SJSA1 (cell line): ENCODE data around the gene FAM222B. TPM values are rescaled to one million over a fixed set of nuclear protein-coding genes. Genes with fewer than 3 reads are reported as not detected.
"Not testable (repeated sequence)": the region's sequence is repeated elsewhere in the genome, so short reads cannot be mapped to it uniquely, and the experiment has no call there.

Experiments used
- DNase-seq, 2 experiments: peaks; one replicate each; pipeline ENCODE4 v3.0.0-alpha.2; 2015 to 2020; ENCODE audit warnings: low spot score in 2 of 2, low read depth in 1 of 2
- H3K27ac ChIP-seq: fragments of 250-450 bp; sonication (Bioruptor Pico); 2 replicates; pipeline ENCODE4 v1.5.1; 2020; ENCODE audit warnings: mild to moderate bottlenecking, moderate library complexity
- H3K27me3 ChIP-seq: fragments of 250-450 bp; sonication (Bioruptor Pico); replicated peaks from 2 replicates; pipeline ENCODE4 v1.5.1; 2020; ENCODE audit warnings: mild to moderate bottlenecking, moderate library complexity
- H3K36me3 ChIP-seq: fragments of 250-450 bp; sonication (Bioruptor Pico); 2 replicates; pipeline ENCODE4 v1.5.1; 2020; ENCODE audit warnings: mild to moderate bottlenecking
- H3K4me1 ChIP-seq: fragments of 250-450 bp; sonication (Bioruptor Pico); replicated peaks from 2 replicates; pipeline ENCODE4 v1.6.1; 2021; ENCODE audit warnings: mild to moderate bottlenecking
- H3K4me3 ChIP-seq: fragments of 250-450 bp; sonication (Bioruptor Pico); 2 replicates; pipeline ENCODE4 v1.5.1; 2020; ENCODE audit warnings: mild to moderate bottlenecking
- H3K9me3 ChIP-seq: fragments of 250-450 bp; sonication (Bioruptor Pico); replicated peaks from 2 replicates; pipeline ENCODE4 v1.5.1; 2020; ENCODE audit warnings: mild to moderate bottlenecking
- total RNA-seq: library from RNA; depleted of rRNA; stranded (reverse); fragments of >200 nt; shearing (Covaris generic); gene quantifications from 2 replicates; pipeline ENCODE4 v1.2.3, GENCODE V29; 2014

FAM222B gene
- total RNA-seq, 1 experiment from 2014 or later: 5.2 TPM

DNA sequence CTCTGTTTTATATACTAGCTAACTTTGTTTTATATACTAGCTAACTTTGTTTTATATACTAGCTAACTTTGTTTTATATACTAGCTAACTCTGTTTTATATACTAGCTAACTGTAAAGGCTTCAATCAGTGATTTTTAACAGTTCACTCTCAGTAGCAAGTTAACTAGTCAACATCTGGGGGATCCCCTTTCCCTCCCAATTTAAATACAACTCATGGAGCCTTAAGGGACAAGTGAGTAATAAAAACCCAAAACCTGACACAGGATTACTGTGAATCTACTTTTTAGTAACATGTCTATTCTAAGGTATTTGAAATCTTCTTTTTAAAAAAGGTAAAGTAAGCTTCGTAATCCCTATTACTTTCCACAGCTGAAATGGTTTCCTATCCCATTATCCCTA is 32.2 kb downstream of the FAM222B start:
- Histone ChIP-seq H3K27ac (no peak overlapping the region), H3K9me3 (no peaks in the 10 kb centered on the region), H3K4me1 (peaks cover 34% of the 10 kb centered on the region), H3K36me3 (peaks cover 11% of the 10 kb centered on the region), H3K4me3 (no peak overlapping the region), H3K27me3 (no peaks in the 10 kb centered on the region)
- no peak for DNase-seq

DNA sequence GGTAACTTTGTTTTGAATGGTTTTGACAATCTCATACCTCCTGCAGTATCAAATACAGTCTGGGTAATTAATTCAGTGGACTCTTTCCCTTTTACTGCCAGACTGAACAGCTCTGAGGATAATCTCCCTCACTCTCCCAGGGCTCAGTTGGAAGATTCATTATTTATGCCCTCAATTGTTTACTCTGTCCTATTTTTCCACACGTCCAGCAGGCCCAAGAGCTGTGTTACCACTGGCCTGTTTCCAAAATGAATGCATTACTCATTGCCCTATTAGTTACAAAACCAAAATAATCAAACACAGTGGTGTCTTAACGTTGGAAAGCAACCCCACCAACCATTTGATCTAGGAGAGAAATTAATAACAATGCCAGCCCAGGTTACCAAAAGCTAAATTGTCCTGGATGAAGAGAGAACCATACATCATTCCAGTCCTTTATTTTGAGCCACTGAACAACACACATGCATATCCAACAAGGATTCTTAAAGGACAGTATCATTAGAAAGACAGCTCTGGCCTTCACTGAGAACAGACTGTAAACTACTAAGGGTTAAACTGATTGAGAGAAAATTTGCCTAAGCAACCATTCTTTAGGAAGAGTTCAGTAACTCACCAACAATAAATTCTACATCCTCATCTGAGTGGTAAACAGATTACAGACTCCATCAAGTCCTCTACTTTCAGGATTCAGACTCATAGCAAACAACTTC is 34.5 kb downstream of the FAM222B start:
- peaks cover 34% of the 10 kb centered on the region for H3K4me1 ChIP-seq
- no peaks in the 10 kb centered on the region for H3K27me3 ChIP-seq
- peak overlapping the region; percentile 88 for H3K27ac ChIP-seq
- peak; percentile 53 to 81 for DNase-seq
- H3K9me3 ChIP-seq: no peaks in the 10 kb centered on the region
- H3K4me3 ChIP-seq: no peak overlapping the region
- peaks cover 17% of the 10 kb centered on the region for H3K36me3 ChIP-seq

DNA sequence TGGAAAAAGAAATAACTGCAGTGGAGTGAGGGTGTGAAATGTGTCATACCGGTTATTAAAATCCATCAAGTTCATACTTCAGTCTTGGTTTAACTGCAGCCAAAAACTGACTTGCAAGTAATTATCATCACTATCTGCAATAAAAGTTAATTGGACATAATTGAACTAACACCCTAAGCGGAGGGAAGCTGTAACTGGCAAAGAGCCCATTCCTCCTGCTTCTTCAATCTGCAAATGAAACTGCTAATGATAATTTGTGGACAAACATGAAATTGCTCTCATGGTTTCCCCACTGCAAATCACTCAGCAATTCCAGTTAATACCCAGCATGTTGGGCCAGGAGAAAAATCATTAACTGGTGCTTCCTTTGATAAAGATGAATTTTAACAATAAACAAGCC is 46.5 kb downstream of the FAM222B start:
- DNase-seq: no peak
- no peak overlapping the region for H3K27ac ChIP-seq
- no peaks in the 10 kb centered on the region for H3K9me3 ChIP-seq
- H3K4me1 ChIP-seq: no peaks in the 10 kb centered on the region
- no peaks in the 10 kb centered on the region; the same call in 1 of the 2 replicates for H3K36me3 ChIP-seq
- no peak overlapping the region for H3K4me3 ChIP-seq
- no peaks in the 10 kb centered on the region for H3K27me3 ChIP-seq

DNA sequence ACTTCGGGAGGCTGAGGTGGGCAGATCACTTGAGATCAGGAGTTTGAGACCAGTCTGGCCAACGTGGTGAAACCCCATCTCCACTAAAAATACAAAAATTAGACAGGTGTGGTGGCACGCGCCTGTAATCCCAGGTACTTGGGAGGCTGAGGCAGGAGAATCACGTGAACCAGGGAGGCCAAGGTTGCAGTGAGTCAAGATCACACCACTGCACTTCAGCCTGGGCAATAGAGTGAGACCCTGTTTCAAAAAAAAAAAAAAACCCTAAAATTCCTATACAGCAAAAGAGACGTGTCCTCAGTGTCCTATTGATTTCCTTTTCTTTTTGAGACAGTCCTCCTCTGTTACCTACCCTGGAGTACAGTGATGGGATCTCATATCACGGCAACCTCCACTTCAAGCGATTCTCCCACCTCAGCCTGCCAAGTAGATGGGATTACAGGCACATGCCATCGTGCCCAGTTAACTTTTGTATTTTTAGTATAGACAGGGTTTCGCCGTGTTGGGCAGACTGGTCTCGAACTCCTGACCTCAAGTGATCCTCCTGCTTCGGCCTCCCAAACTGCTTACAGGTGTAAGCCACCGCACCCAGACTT is 47.6 kb downstream of the FAM222B start:
- H3K4me3 ChIP-seq, H3K36me3 ChIP-seq, H3K27ac ChIP-seq, H3K4me1 ChIP-seq, H3K9me3 ChIP-seq, H3K27me3 ChIP-seq, DNase-seq: not testable (repeated sequence)

DNA sequence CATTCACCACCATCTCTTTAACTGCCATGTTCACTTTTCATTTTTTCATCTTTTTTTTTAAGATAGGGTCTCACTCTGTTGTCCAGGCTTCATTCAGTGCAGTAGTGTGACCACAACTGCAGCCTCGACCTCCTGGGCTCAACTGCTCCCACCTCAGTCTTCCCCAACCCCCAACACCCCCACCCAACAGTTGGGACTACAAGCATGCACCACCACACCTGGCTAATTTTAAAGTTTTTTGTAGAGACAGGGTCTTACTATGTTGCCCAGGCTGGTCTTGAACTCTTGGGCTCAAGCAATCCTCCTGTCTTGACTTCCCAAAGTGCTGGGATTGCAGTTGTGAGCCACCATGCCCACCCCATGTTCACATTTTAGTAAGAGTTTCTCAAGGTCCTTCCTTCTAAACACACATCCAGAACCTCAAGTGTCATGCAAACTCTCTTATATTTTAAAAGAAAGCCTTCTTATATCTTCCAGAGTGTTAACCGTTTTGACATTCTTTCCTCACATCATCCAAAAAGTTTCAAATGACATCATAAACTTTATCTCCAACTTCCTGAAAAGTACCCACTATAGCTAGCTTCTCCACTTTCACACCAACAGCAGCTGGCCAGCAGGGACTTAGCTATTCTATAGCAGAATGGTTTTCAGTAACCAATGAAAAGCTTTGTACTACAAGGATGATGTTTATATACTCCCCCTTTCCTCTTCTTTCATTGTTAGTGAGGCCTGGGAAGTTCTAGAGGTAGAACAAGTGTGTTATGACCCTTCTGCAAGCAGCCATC is 49.5 kb downstream of the FAM222B start:
- H3K4me3 ChIP-seq: no peak overlapping the region
- no peaks in the 10 kb centered on the region for H3K27me3 ChIP-seq
- H3K4me1 ChIP-seq: no peaks in the 10 kb centered on the region
- H3K36me3 ChIP-seq: no peaks in the 10 kb centered on the region
- no peaks in the 10 kb centered on the region for H3K9me3 ChIP-seq
- no peak for DNase-seq
- H3K27ac ChIP-seq: no peak overlapping the region

DNA sequence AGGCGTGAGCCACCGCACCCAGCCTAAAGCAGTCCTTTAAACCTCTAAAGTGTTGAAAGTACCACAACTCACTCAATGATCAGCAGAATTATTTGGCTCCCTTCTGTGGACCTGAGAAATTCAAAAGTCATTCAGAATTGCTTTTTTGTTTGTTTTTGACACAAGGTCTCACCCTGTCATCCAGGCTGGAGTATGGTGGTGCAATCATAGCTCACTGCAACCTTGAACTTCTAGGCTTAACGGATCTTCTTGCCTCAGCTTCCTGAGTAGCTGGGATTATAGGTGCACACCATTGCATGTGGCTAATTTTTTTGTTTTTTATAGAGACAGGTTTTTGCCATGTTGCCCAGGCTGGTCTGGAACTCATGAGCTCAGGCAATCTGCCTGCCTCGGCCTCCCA is 54.5 kb downstream of the FAM222B start:
- Histone ChIP-seq H3K27me3 (no peaks in the 10 kb centered on the region), H3K4me1 (no peaks in the 10 kb centered on the region), H3K36me3 (no peaks in the 10 kb centered on the region), H3K9me3 (no peaks in the 10 kb centered on the region), H3K4me3 (no peak overlapping the region), H3K27ac (no peak overlapping the region)
- no peak for DNase-seq

DNA sequence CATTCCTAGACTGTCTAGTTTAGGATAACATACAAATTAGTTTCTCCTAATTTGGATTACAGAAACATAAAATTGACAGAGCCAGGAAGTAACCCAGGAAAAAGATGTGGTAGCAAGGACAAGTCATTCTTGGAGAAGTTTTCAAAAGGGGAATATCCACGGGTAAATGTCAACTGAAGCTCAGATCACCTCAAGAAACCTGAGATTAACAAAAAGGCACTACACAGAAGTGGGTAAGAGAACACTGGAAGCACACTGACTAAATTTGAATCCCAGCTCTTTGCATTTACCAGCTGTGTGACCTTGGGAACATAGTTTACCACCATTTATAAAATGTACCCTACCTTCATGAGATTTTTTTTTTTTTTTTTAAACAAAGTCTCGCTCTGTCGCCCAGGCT is 59.4 kb downstream of the FAM222B start:
- H3K4me1 ChIP-seq: no peaks in the 10 kb centered on the region
- no peak for DNase-seq
- no peak overlapping the region for H3K27ac ChIP-seq
- no peaks in the 10 kb centered on the region; the same call in 1 of the 2 replicates for H3K36me3 ChIP-seq
- H3K4me3 ChIP-seq: no peak overlapping the region
- no peaks in the 10 kb centered on the region for H3K9me3 ChIP-seq
- no peaks in the 10 kb centered on the region for H3K27me3 ChIP-seq

DNA sequence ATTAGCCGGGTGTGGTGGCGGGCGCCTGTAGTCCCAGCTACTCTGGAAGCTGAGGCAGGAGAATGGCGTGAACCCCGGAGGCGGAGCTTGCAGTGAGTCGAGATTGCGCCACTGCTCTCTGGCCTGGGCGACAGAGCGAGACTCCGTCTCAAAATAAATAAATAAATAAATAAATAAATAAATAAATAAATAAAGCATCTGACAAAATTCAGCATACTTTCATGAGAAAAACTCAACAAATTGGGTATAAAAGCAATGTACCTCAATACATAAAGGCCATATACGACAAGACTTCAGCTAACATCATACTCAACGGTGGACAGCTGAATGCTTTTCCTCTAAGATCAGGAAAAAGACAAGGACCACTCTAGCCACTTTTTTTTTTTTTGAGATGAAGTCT is 63.0 kb downstream of the FAM222B start:
- not testable (repeated sequence) for H3K4me1 ChIP-seq, H3K27me3 ChIP-seq, H3K36me3 ChIP-seq, DNase-seq, H3K27ac ChIP-seq, H3K4me3 ChIP-seq, H3K9me3 ChIP-seq

DNA sequence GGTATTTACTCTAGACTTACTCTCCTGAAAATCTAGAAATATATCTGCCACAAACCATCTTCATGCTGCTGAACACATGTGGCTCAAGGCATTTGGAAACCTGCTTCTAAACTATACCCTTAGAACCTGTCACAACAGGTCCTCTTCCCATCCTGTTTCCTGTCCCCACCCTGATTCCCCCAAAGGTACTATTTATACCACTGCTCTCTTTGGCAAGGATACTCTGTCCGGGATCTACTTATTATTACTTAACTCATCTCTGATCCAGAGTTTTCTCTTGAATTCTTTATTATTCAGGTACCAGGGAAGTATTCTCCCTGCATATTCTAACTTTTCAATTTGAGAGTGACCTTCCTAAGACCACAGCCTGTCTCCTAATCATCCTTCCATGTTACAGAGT is 65.4 kb downstream of the FAM222B start:
- H3K4me1 ChIP-seq: no peaks in the 10 kb centered on the region
- no peaks in the 10 kb centered on the region for H3K27me3 ChIP-seq
- H3K9me3 ChIP-seq: no peaks in the 10 kb centered on the region
- H3K36me3 ChIP-seq: no peaks in the 10 kb centered on the region; the same call in 1 of the 2 replicates
- DNase-seq: no peak
- no peak overlapping the region for H3K4me3 ChIP-seq
- no peak overlapping the region for H3K27ac ChIP-seq

DNA sequence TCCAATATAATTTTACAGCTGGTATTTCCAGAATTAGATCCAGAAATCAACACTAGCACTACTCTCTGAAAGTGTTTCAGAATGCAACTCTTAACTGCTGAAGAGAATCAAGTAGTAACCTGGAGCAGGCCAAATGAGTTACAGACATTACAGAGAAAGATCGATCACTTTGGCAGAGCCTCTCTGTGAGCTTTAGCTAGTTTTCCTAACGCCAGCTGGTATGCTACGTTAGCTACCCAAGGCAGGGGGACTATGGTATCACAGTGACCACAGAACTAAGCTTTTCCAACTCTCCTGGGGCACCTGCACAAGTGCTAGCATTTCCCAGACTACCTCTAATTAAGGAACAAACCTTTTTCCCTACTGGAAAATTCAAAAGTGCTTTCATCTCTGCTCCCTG is 68.4 kb downstream of the FAM222B start:
- Histone ChIP-seq H3K27ac (no peak overlapping the region), H3K36me3 (no peaks in the 10 kb centered on the region; the same call in 1 of the 2 replicates), H3K4me3 (no peak overlapping the region), H3K27me3 (no peaks in the 10 kb centered on the region), H3K4me1 (no peaks in the 10 kb centered on the region), H3K9me3 (no peaks in the 10 kb centered on the region)
- DNase-seq: no peak

DNA sequence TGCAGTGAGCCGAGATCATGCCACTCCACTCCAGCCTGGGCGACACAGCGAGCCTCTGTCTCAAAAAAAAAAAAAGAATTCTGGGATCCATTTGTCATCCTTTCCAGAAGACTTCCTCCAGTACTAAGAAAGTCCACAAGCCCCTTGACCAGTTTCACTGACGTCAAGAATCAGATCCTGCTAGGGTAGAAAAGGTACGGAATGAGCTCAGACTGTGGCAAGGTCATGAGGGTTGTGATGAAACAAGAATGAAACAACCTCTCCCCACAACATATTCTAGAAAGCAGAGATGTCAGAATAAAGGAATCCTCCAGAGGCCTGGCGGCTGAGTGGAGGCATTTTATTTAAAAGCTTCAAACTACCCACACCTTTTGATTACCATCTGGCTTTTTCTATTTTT is 68.9 kb downstream of the FAM222B start:
- Histone ChIP-seq H3K27ac (no peak overlapping the region), H3K9me3 (no peaks in the 10 kb centered on the region), H3K27me3 (no peaks in the 10 kb centered on the region), H3K4me1 (no peaks in the 10 kb centered on the region), H3K4me3 (no peak overlapping the region), H3K36me3 (no peaks in the 10 kb centered on the region; the same call in 1 of the 2 replicates)
- DNase-seq: no peak

DNA sequence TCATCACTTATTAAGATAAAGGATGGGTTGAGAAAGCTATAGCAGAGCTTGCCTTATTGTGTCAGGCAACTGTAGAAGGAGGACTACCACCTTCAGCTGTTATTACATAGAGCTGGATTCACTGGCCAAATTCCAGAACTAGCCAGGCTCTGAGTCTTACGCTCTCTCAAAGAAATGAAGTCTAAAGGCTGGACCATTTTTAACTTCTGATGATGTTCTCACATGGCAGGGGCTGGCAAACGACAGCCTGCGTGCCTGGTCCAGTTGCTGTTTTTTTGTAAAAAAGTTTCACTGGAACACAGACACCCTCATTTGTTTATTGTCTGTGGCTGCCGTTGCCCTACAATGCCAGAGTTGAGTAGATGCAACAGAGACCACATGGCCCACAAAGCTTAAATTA is 77.6 kb downstream of the FAM222B start:
- Histone ChIP-seq H3K4me3 (no peak overlapping the region), H3K27me3 (no peaks in the 10 kb centered on the region), H3K4me1 (no peaks in the 10 kb centered on the region), H3K27ac (no peak overlapping the region), H3K9me3 (no peaks in the 10 kb centered on the region), H3K36me3 (peaks cover 32% of the 10 kb centered on the region)
- no peak for DNase-seq

DNA sequence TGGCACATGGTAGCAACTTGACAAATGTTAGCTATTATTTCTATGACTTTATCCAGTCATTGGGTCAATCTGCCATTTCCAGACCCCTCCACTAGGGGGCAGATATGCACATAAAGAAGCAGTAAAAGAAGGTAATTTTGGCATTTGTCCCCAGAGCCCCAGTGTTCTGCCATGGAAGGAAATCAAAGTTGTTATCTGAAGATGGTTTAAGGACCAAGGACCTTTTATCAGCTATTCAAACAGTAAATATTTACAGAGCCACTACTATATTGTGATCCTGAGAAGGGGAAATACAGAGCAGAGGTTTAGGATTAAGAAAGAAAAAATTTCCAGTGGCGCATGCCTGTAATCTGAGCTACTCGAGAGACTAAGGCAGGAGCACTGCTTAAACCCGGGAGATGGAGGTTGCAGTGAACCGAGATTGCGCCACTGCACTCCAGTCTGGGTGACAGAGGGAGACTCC is 78.8 kb downstream of the FAM222B start:
- Histone ChIP-seq H3K9me3 (no peaks in the 10 kb centered on the region), H3K36me3 (peaks cover 44% of the 10 kb centered on the region), H3K4me1 (no peaks in the 10 kb centered on the region), H3K4me3 (no peak overlapping the region), H3K27ac (no peak overlapping the region), H3K27me3 (no peaks in the 10 kb centered on the region)
- DNase-seq: peak; percentile 68 to 76

DNA sequence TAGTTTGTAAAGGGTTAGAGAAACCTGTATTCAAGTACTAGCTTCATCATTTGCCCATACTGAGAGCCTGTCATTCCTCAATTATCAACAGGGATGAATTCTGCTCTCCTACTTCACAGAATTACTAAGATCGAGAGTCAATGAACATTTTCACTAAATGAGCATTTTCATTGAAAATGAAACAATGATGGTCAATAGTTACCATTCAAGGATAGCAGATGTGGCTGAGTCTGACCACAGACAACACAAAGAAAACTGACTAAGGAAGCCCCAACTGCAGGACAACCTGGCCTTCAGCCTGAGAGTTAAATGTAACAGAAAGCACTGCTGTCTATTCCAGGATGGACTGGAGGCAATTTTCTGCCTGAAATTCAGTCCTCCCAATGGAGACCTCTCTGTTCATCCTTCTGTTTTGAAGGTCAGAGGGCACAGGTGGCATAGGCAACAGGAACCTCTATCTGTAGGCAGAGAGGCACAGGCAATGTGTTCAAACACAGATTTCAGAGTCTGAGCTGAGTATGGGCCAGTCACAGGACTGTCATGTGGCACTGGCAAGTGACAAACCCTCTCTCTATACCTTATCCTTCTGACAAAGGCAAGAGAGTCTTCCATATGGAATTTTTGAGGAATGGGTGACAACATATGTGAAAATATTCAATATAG is 79.3 kb downstream of the FAM222B start:
- H3K36me3 ChIP-seq: peaks cover 49% of the 10 kb centered on the region
- DNase-seq: no peak
- H3K4me1 ChIP-seq: no peaks in the 10 kb centered on the region
- H3K9me3 ChIP-seq: no peaks in the 10 kb centered on the region
- no peak overlapping the region for H3K4me3 ChIP-seq
- no peak overlapping the region for H3K27ac ChIP-seq
- H3K27me3 ChIP-seq: no peaks in the 10 kb centered on the region
